C4-2B (cell line): ENCODE measurements around the gene TBC1D3I.
"Not testable (repeated sequence)": the region's sequence is repeated elsewhere in the genome, so short reads cannot be mapped to it uniquely, and the experiment has no call there.

ENCODE experiments used
- H3K27ac ChIP-seq: fragments of 450-650 bp; 2 replicates; pipeline ENCODE4 v1.5.1; 2017
- CTCF ChIP-seq: fragments of 450-650 bp; conservative IDR thresholded peaks from 2 replicates; pipeline ENCODE4 v1.5.1; 2017; ENCODE audit warnings: mild to moderate bottlenecking
- ZFX ChIP-seq: fragments of 450-650 bp; IDR thresholded peaks from 2 replicates; pipeline ENCODE4 v1.6.1; 2017

TBC1D3I gene

GRCh38 chr17:36264470-36264869 is at the start of gene TBC1D3I:
TBC1D3I (minus strand) TSS chr17:36264570; CDS start chr17:36262985, 1,585 bp downstream.
- not testable (repeated sequence) for H3K27ac ChIP-seq

- H3K27ac ChIP-seq, result not testable (repeated sequence)
These were observed 30.8 kb upstream of the TBC1D3I start for GRCh38 chr17:36295161-36295560.

GRCh38 chr17:36289965-36290612 is 25.7 kb upstream of the TBC1D3I start:
- not testable (repeated sequence) for H3K27ac ChIP-seq

- not testable (repeated sequence) for H3K27ac ChIP-seq
These were observed 19.8 kb upstream of the TBC1D3I start for GRCh38 chr17:36284219-36284618.

GRCh38 chr17:36283256-36283655 is 18.9 kb upstream of the TBC1D3I start:
- H3K27ac ChIP-seq, result not testable (repeated sequence)

- not testable (repeated sequence) for H3K27ac ChIP-seq
These were observed 22.3 kb downstream of the TBC1D3I start for GRCh38 chr17:36242046-36242445.

- not testable (repeated sequence) for H3K27ac ChIP-seq
These were observed 34.7 kb downstream of the TBC1D3I start for GRCh38 chr17:36229644-36230043.

GRCh38 chr17:36222967-36223366 is 41.4 kb downstream of the TBC1D3I start:
- not testable (repeated sequence) for H3K27ac ChIP-seq

- H3K27ac ChIP-seq, result not testable (repeated sequence)
These were observed 42.7 kb downstream of the TBC1D3I start for GRCh38 chr17:36221581-36222100.

- H3K27ac ChIP-seq, result not testable (repeated sequence)
These were observed 43.4 kb downstream of the TBC1D3I start for GRCh38 chr17:36220737-36221580.

GRCh38 chr17:36219556-36219955 is 44.8 kb downstream of the TBC1D3I start:
- H3K27ac ChIP-seq, result not testable (repeated sequence)

- H3K27ac ChIP-seq, result not testable (repeated sequence)
These were observed 48.7 kb downstream of the TBC1D3I start for GRCh38 chr17:36215406-36216308.

- TF ChIP-seq ZFX (no peak), CTCF (no peak)
- no peak overlapping the region for H3K27ac ChIP-seq
These were observed 49.5 kb downstream of the TBC1D3I start for GRCh38 chr17:36214918-36215317.

- no peak overlapping the region for H3K27ac ChIP-seq
- TF ChIP-seq ZFX (no peak), CTCF (no peak)
These were observed 50.7 kb downstream of the TBC1D3I start for GRCh38 chr17:36213695-36214094.
